GM19035 (cell line): ENCODE data around the gene THSD4.
"Not testable (repeated sequence)": the region's sequence is repeated elsewhere in the genome, so short reads cannot be mapped to it uniquely, and the experiment has no call there.

ENCODE experiments used
- ATAC-seq: cut with Tn5 transposase; IDR thresholded peaks from one replicate; pipeline ENCODE4 v1.9.1; 2021; ENCODE audit not compliant: unreplicated experiment

The THSD4 gene

GRCh38 chr15:71366926-71367325 lies 251.7 kb downstream of the THSD4 start:
- ATAC-seq = no peak

GRCh38 chr15:71367737-71368136 lies 252.5 kb downstream of the THSD4 start:
- not testable (repeated sequence) for ATAC-seq

GRCh38 chr15:71372769-71373168 lies 257.5 kb downstream of the THSD4 start:
- not testable (repeated sequence) for ATAC-seq

- ATAC-seq = no peak
Measured at GRCh38 chr15:71373917-71374316, 258.6 kb downstream of the THSD4 start.

GRCh38 chr15:71374607-71375352 lies 259.5 kb downstream of the THSD4 start:
- no peak for ATAC-seq

GRCh38 chr15:71375934-71376333 lies 260.7 kb downstream of the THSD4 start:
- ATAC-seq = no peak

GRCh38 chr15:71379893-71380292 lies 264.6 kb downstream of the THSD4 start:
- ATAC-seq = no peak

- no peak for ATAC-seq
Measured at GRCh38 chr15:71380345-71380744, 265.1 kb downstream of the THSD4 start.

GRCh38 chr15:71384501-71384900 lies 269.2 kb downstream of the THSD4 start:
- no peak for ATAC-seq

- ATAC-seq = no peak
Measured at GRCh38 chr15:71385026-71385425, 269.8 kb downstream of the THSD4 start.

GRCh38 chr15:71385457-71385856 lies 270.2 kb downstream of the THSD4 start:
- ATAC-seq = no peak

- no peak for ATAC-seq
Measured at GRCh38 chr15:71386005-71386404, 270.7 kb downstream of the THSD4 start.

GRCh38 chr15:71386448-71387236 lies 271.4 kb downstream of the THSD4 start:
- no peak for ATAC-seq

- ATAC-seq = no peak
Measured at GRCh38 chr15:71387810-71388209, 272.5 kb downstream of the THSD4 start.

GRCh38 chr15:71390096-71390495 lies 274.8 kb downstream of the THSD4 start:
- no peak for ATAC-seq

- no peak for ATAC-seq
Measured at GRCh38 chr15:71391421-71392088, 276.3 kb downstream of the THSD4 start.

GRCh38 chr15:71392861-71393283 lies 277.6 kb downstream of the THSD4 start:
- ATAC-seq = no peak

GRCh38 chr15:71393383-71393782 lies 278.1 kb downstream of the THSD4 start:
- no peak for ATAC-seq

- no peak for ATAC-seq
Measured at GRCh38 chr15:71396536-71397125, 281.4 kb downstream of the THSD4 start.

GRCh38 chr15:71397377-71397776 lies 282.1 kb downstream of the THSD4 start:
- ATAC-seq = no peak

- no peak for ATAC-seq
Measured at GRCh38 chr15:71400294-71400693, 285.0 kb downstream of the THSD4 start.
